ENCODE results near the gene ACTRT2. TPM values are rescaled to one million over a fixed set of nuclear protein-coding genes. Genes with fewer than 3 reads are reported as not detected.

Gene ACTRT2
- total and polyA plus RNA-seq, 2 experiments from 2014 or later, result not detected

GRCh38 chr1:3003039-3003940 is 18.0 kb upstream of the ACTRT2 start (continued):
- TF ChIP-seq ZNF462 (CRISPR knock-in tag; IDR thresholded peaks at IDR 0.05) (no peak), POLR2AphosphoS5 (IDR thresholded peaks at IDR 0.05; ENCODE audit: low read depth) (no peak), ZNF331 (CRISPR knock-in tag; IDR thresholded peaks at IDR 0.05; ENCODE audit: low read depth) (no peak), STAT1 (IDR thresholded peaks at IDR 0.05; ENCODE audit: unreplicated experiment) (no peak), REST (IDR thresholded peaks at IDR 0.05; ENCODE audit: unreplicated experiment) (no peak), EZH2phosphoT487 (IDR thresholded peaks at IDR 0.05; ENCODE audit: unreplicated experiment) (no peak)

All from GM23338 (cell line).